Cardiac fibroblast (primary cell): ENCODE data around the gene SIGLEC11.

Experiments
- DNase-seq, 2 donors: peaks; one replicate each; pipeline versions ENCODE4 v3.0.0 to v3.0.0-alpha.2; 2010; ENCODE audit warnings: low read depth in 2 of 2
- H3K4me3 ChIP-seq, 2 donors: replicated peaks in 1 of 2; 1 replicate in 1 of 2; 2 replicates in 1 of 2; pipeline ENCODE4 v1.5.1; 2011; ENCODE audit warnings: low read depth in 2 of 2, low read length in 2 of 2, mild to moderate bottlenecking in 2 of 2, moderate library complexity in 1 of 2
- TF ChIP-seq, protein P1 (sequence below): IDR thresholded peaks from one replicate; pipeline ENCODE4 v1.5.1; 2011; ENCODE audit warnings: low read depth, mild to moderate bottlenecking, low read length, inconsistent platforms

The SIGLEC11 gene

DNA sequence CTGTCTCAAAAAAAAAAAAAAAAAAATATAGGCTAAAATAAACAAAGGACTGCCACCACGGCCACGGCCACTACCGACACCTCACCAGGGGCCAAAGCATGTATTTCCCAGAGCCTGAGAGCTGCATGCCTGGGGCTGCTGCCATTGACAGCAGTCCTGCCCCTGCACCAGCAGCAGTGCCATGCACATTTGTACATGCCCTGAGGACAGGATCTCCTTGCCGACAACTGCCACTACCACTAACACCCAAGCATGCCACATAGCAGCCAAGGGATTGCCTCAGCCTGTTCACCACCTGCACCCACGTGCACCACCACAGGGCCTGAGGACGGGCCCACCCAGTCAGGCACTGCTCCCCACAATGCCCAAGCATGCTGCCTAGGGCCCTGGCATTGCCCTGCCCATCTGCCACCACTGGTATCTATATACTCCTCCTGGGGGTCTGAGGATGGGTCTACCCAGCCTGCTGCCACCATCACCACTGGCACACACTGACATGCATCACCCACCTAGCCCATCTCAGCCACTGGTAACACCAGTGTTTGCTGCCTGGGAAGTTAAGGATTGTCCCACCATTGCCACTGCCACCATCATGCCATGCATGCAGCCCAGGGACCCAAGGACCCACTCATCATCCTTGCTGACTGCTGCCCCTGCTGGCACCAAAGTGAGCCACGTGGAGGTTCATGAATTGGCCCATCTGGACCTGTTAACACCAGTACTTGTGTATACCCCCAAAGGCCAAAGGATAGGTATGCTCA lies 21.1 kb downstream of the SIGLEC11 start:
- H3K4me3 ChIP-seq, result no peak overlapping the region
- TF ChIP-seq, protein P1, sequence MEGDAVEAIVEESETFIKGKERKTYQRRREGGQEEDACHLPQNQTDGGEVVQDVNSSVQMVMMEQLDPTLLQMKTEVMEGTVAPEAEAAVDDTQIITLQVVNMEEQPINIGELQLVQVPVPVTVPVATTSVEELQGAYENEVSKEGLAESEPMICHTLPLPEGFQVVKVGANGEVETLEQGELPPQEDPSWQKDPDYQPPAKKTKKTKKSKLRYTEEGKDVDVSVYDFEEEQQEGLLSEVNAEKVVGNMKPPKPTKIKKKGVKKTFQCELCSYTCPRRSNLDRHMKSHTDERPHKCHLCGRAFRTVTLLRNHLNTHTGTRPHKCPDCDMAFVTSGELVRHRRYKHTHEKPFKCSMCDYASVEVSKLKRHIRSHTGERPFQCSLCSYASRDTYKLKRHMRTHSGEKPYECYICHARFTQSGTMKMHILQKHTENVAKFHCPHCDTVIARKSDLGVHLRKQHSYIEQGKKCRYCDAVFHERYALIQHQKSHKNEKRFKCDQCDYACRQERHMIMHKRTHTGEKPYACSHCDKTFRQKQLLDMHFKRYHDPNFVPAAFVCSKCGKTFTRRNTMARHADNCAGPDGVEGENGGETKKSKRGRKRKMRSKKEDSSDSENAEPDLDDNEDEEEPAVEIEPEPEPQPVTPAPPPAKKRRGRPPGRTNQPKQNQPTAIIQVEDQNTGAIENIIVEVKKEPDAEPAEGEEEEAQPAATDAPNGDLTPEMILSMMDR, result no peak
- DNase-seq, result no peak

DNA sequence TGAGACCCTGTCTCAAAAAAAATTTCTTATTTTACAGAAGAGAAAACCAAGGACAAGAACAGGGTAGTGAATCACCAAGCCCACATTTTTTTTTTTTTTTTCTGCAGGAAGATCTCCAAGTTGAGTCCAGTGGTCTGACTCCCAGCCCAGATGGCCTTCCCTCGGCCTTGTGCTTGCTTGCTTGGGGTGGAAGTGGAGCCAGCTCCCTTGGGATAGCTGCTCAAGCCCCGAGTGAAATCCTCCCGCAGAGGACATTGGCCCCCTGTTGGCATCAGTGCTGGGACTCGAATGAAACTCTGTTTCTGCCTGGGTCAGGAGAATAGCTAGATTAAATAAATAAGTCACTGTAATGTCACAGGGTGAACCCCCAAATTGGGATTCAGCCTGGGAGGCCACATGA lies 22.3 kb downstream of the SIGLEC11 start:
- no peak overlapping the region for H3K4me3 ChIP-seq
- TF ChIP-seq, protein P1, result no peak
- no peak for DNase-seq

DNA sequence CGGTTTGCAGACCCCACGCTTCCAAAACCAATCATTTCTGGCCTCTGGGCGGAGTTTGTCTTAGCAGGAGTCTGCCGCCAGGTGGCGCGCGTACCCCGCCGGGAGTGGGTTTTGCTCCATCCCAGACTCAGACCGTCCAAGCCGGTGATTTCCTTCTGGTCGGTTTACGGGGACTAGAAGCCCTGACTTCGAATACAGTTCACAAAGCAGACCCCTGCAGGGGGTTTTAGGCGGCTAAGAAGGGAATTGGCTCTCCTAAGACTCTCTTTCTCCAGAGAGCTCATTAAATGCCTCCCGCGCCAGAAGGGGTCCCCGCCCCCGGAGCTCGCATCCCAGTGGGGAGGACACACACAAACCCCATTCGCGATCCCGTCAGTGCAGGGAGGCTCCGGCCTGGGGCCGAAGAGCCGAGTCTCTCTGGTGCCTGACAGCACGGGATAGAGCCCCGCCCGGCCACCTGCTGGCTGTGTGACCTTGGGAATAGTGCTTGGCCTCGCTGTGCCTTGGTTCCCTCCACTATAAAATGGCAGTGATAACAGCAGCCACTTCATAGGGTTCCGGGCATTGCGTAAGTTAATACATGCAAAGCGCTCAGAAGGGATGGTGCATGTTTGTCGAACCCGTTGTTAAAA lies 23.1 kb downstream of the SIGLEC11 start:
- H3K4me3 ChIP-seq, result peak overlapping the region; percentile 15 to 37
- TF ChIP-seq, protein P1, result peak; percentile 98
- DNase-seq, result peak; percentile 77

DNA sequence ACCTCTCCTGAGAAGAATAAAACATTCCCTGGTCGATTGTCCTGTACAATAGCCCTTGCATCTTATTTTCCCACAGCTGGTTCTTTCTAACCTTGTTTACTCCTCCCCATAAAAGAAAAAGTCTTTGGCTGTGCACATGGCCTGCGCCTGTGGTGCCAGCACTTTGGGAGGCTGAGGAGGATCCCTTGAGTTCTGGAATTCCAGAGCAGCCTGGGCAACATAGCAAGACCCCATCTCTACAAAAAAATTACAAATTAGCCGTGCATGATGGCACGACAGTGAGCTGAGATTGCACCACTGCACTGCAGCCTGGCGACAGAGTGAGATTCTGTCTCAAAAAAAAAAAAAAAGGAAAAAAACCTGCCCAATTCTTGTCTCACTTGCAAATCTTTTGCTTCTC lies 24.4 kb downstream of the SIGLEC11 start:
- H3K4me3 ChIP-seq, result no peak overlapping the region
- DNase-seq, result no peak
- TF ChIP-seq, protein P1, result no peak

DNA sequence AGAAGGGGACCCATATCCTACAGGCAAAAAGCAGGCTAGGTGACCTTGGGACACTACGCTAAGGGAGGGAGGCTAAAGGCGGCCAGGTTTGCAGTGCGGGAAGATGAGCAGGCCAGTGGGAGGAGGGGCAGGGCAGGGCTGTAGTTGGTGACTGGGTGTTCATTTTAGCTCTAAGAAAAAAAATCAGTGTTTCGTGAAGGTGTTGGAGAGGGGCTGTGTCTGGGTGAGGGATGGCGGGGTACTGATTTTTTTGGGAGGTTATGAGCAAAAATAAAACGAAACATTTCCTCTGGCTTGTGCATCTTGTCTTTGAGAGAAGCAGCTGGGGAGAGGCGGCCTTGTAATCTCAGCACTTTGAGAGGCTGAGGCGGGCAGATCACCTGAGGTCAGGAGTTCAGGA lies 27.3 kb downstream of the SIGLEC11 start:
- TF ChIP-seq, protein P1, result no peak
- no peak overlapping the region for H3K4me3 ChIP-seq
- DNase-seq, result no peak

DNA sequence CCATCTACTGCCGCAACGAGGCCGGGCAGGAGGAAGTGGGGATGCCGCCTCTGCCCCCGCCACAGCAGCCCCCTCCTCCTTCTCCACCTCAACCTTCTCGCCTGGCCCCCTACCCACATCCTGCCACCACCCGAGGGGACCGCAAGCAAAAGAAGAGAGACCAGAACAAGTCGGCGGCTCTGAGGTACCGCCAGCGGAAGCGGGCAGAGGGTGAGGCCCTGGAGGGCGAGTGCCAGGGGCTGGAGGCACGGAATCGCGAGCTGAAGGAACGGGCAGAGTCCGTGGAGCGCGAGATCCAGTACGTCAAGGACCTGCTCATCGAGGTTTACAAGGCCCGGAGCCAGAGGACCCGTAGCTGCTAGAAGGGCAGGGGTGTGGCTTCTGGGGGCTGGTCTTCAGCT lies 28.2 kb downstream of the SIGLEC11 start:
- DNase-seq, result no peak
- no peak overlapping the region for H3K4me3 ChIP-seq
- TF ChIP-seq, protein P1, result no peak
